GM23338 (cell line): ENCODE results near the gene YJEFN3. TPM values are rescaled to one million over a fixed set of nuclear protein-coding genes. Genes with fewer than 3 reads are reported as not detected.

ENCODE experiments used
- ATAC-seq: fragments of 200-7000 bp; cut with Tn5 transposase; 3 replicates; pipeline ENCODE4 v1.9.1; 2020
- DNase-seq: peaks from one replicate; pipeline ENCODE4 v3.0.0-alpha.2; 2015; ENCODE audit warnings: low spot score
- H2AFZ ChIP-seq: fragments of 200-600 bp; sonication (generic); 2 replicates; pipeline ENCODE4 v1.8.0; 2016; ENCODE audit warnings: antibody characterized with exemption, mild to moderate bottlenecking, moderate library complexity
- H3F3A ChIP-seq: fragments of 200-600 bp; sonication (generic); replicated peaks from 2 replicates; pipeline ENCODE4 v1.8.0; 2017; ENCODE audit warnings: antibody characterized with exemption, mixed run types, low read depth
- H3K27ac ChIP-seq: fragments of 200-600 bp; sonication (generic); 2 replicates; pipeline ENCODE4 v1.6.1; 2016; ENCODE audit warnings: low read depth
- H3K27me3 ChIP-seq: fragments of 200-600 bp; sonication (generic); 2 replicates; pipeline ENCODE4 v1.8.0; 2016; ENCODE audit warnings: mild to moderate bottlenecking, mixed run types, moderate library complexity; ENCODE audit not compliant: insufficient read depth
- H3K36me3 ChIP-seq: fragments of 200-600 bp; sonication (generic); 2 replicates; pipeline ENCODE4 v1.8.0; 2016; ENCODE audit warnings: mild to moderate bottlenecking; ENCODE audit not compliant: insufficient read depth
- H3K4me1 ChIP-seq: fragments of 200-600 bp; sonication (generic); 2 replicates; pipeline ENCODE4 v1.8.0; 2016; ENCODE audit warnings: mild to moderate bottlenecking, moderate library complexity; ENCODE audit not compliant: insufficient read depth
- H3K4me2 ChIP-seq: fragments of 200-600 bp; sonication (generic); 2 replicates; pipeline ENCODE4 v1.7.1; 2017; ENCODE audit warnings: mixed run types
- H3K4me3 ChIP-seq: fragments of 200-600 bp; sonication (generic); 2 replicates; pipeline ENCODE4 v1.6.1; 2016; ENCODE audit warnings: mixed run types
- H3K79me2 ChIP-seq: fragments of 200-600 bp; sonication (generic); replicated peaks from 2 replicates; pipeline ENCODE4 v1.8.0; 2017; ENCODE audit warnings: mild to moderate bottlenecking; ENCODE audit not compliant: insufficient read depth
- H3K9me2 ChIP-seq: fragments of 200-600 bp; sonication (generic); 2 replicates; pipeline ENCODE4 v1.8.0; 2017; ENCODE audit not compliant: insufficient read depth
- H4K20me1 ChIP-seq: fragments of 200-600 bp; sonication (generic); replicated peaks from 2 replicates; pipeline ENCODE4 v1.8.0; 2017; ENCODE audit warnings: mild to moderate bottlenecking; ENCODE audit not compliant: insufficient read depth
- H3K27ac Mint-ChIP-seq: 2 replicates; pipeline ENCODE4 v1.8.0; 2020; ENCODE audit warnings: inconsistent platforms, mild to moderate bottlenecking, moderate library complexity, mixed read lengths
- H3K27me3 Mint-ChIP-seq: 3 replicates; pipeline ENCODE4 v1.8.0; 2022; ENCODE audit warnings: low read depth, mild to moderate bottlenecking, moderate library complexity, mixed read lengths, inconsistent platforms; ENCODE audit not compliant: insufficient read depth, poor library complexity
- H3K36me3 Mint-ChIP-seq: 3 replicates; pipeline ENCODE4 v1.8.0; 2021; ENCODE audit warnings: low read depth, mild to moderate bottlenecking, inconsistent platforms, moderate library complexity, mixed read lengths
- H3K4me1 Mint-ChIP-seq: 3 replicates; pipeline ENCODE4 v1.8.0; 2020; ENCODE audit warnings: mild to moderate bottlenecking, inconsistent platforms, mixed read lengths
- H3K4me3 Mint-ChIP-seq: 3 replicates; pipeline ENCODE4 v1.8.0; 2021; ENCODE audit warnings: moderate library complexity, mild to moderate bottlenecking, inconsistent platforms, mixed read lengths
- H3K9me3 Mint-ChIP-seq: 3 replicates; pipeline ENCODE4 v1.8.0; 2020; ENCODE audit warnings: moderate library complexity, mild to moderate bottlenecking, inconsistent platforms, mixed read lengths
- CREB1 ChIP-seq: fragments of 250-450 bp; sonication (Bioruptor Pico); IDR thresholded peaks from 2 replicates; pipeline ENCODE4 v1.5.0; 2020; ENCODE audit warnings: low read depth, mild to moderate bottlenecking, moderate library complexity
- CTCF ChIP-seq, 2 experiments: fragments of 200-600 bp in 1 of 2; sonication (generic) in 1 of 2; conservative IDR thresholded peaks; 2 replicates each; pipeline versions ENCODE4 v1.5.1 to v1.6.1; 2016 to 2017; ENCODE audit warnings: antibody characterized with exemption in 2 of 2, low read depth in 2 of 2, mild to moderate bottlenecking in 2 of 2, moderate library complexity in 1 of 2
- ETS1 ChIP-seq: IDR thresholded peaks from 2 replicates; pipeline ENCODE4 v1.6.1; 2016; ENCODE audit warnings: antibody characterized with exemption
- EZH2 ChIP-seq: fragments of 200-600 bp; sonication (generic); IDR thresholded peaks from one replicate; pipeline ENCODE4 v1.8.0; 2017; ENCODE audit warnings: antibody characterized with exemption, mild to moderate bottlenecking, low read depth; ENCODE audit not compliant: unreplicated experiment
- EZH2phosphoT487 ChIP-seq: fragments of 200-600 bp; sonication (generic); IDR thresholded peaks from one replicate; pipeline ENCODE4 v1.8.1; 2018; ENCODE audit warnings: antibody characterized with exemption; ENCODE audit not compliant: unreplicated experiment
- JUNB ChIP-seq: IDR thresholded peaks from one replicate; pipeline ENCODE4 v1.6.1; 2016; ENCODE audit warnings: antibody characterized with exemption; ENCODE audit not compliant: unreplicated experiment
- NANOG ChIP-seq: IDR thresholded peaks from 2 replicates; pipeline ENCODE4 v1.6.1; 2016; ENCODE audit warnings: antibody characterized with exemption, borderline replicate concordance
- POLR2AphosphoS5 ChIP-seq: IDR thresholded peaks from 2 replicates; pipeline ENCODE4 v1.6.1; 2016; ENCODE audit warnings: antibody characterized with exemption, low read depth
- REST ChIP-seq: IDR thresholded peaks from one replicate; pipeline ENCODE4 v1.6.1; 2018; ENCODE audit warnings: antibody characterized with exemption; ENCODE audit not compliant: unreplicated experiment
- STAT1 ChIP-seq: IDR thresholded peaks from one replicate; pipeline ENCODE4 v1.6.1; 2016; ENCODE audit warnings: antibody characterized with exemption; ENCODE audit not compliant: unreplicated experiment
- ZNF114 ChIP-seq: fragments of 250-450 bp; sonication (Bioruptor Pico); IDR thresholded peaks from 2 replicates; pipeline ENCODE4 v1.5.0; 2020; ENCODE audit warnings: mild to moderate bottlenecking, moderate library complexity
- ZNF331 ChIP-seq: fragments of 250-450 bp; sonication (Bioruptor Pico); IDR thresholded peaks from 2 replicates; pipeline ENCODE4 v1.5.0; 2020; ENCODE audit warnings: low read depth, mild to moderate bottlenecking, moderate library complexity
- ZNF462 ChIP-seq: fragments of 250-450 bp; sonication (Bioruptor Pico); IDR thresholded peaks from 2 replicates; pipeline ENCODE4 v1.5.0; 2020; ENCODE audit warnings: mild to moderate bottlenecking, moderate library complexity
- polyA plus RNA-seq: library from polyadenylated mRNA; unstranded; fragments of >200 nt; fragmentation: Nextera tagmentation; extraction: Ambion mirVana; gene quantifications from 2 replicates; pipeline ENCODE4 v1.2.1, GENCODE V29; 2016
- total RNA-seq: library from RNA; depleted of rRNA; stranded (reverse); fragments of >200 nt; shearing (Covaris generic); gene quantifications from 2 replicates; pipeline ENCODE4 v1.2.3, GENCODE V29; 2014

YJEFN3 gene
- total and polyA plus RNA-seq, 2 experiments from 2014 or later = 3.5 to 6.5 TPM

GRCh38 chr19:19550972-19551852, 22.5 kb downstream of the YJEFN3 start:
- ATAC-seq (no peak), DNase-seq (no peak)
- no peak overlapping the region for H3K4me2 ChIP-seq
- H2AFZ ChIP-seq = no peak overlapping the region
- peaks cover 11% of the 10 kb centered on the region for H3K27me3 Mint-ChIP-seq
- no peaks in the 10 kb centered on the region for H3K4me1 ChIP-seq
- no peaks in the 10 kb centered on the region for H3K27me3 ChIP-seq
- no peaks in the 10 kb centered on the region; the same call in 2 of the 3 replicates for H3K36me3 Mint-ChIP-seq
- H3K79me2 ChIP-seq = no peaks in the 10 kb centered on the region
- peaks cover 6% of the 10 kb centered on the region; the same call in 1 of the 3 replicates for H3K4me1 Mint-ChIP-seq
- TF ChIP-seq CREB1 (CRISPR knock-in tag) = no peak
- no peak for TF ChIP-seq ZNF462 (CRISPR knock-in tag)
- TF ChIP-seq POLR2AphosphoS5 = no peak
- no peak for TF ChIP-seq NANOG
- no peak for TF ChIP-seq REST
- TF ChIP-seq ZNF114 (CRISPR knock-in tag) = no peak
- no peak for TF ChIP-seq JUNB
- no peak for TF ChIP-seq ETS1
- TF ChIP-seq EZH2phosphoT487 = no peak
- TF ChIP-seq ZNF331 (CRISPR knock-in tag) = no peak
- no peak for TF ChIP-seq EZH2
- no peak for TF ChIP-seq STAT1
- TF ChIP-seq CTCF (conservative IDR thresholded peaks at IDR 0.05; ENCODE audit: low read depth in 2 of 2) = no peak
- no peaks in the 10 kb centered on the region for H3K36me3 ChIP-seq
- H3K9me2 ChIP-seq = no peaks in the 10 kb centered on the region
- no peaks in the 10 kb centered on the region for H4K20me1 ChIP-seq
- H3K27ac ChIP-seq = no peak overlapping the region
- H3K4me3 Mint-ChIP-seq = no peak overlapping the region
- H3K4me3 ChIP-seq = no peak overlapping the region
- H3F3A ChIP-seq = peaks cover 7% of the 10 kb centered on the region; the same call in 1 of the 2 replicates
- no peak overlapping the region for H3K27ac Mint-ChIP-seq
- no peaks in the 10 kb centered on the region; the same call in 1 of the 3 replicates for H3K9me3 Mint-ChIP-seq
